HL-60 (cell line): ENCODE data around the gene MAP2K3.

Experiments
- CTCF ChIP-seq: IDR thresholded peaks from one replicate; pipeline ENCODE4 v1.5.1; 2011; ENCODE audit warnings: low read length, control low read depth, inconsistent platforms; ENCODE audit not compliant: insufficient read depth
- POLR2AphosphoS5 ChIP-seq: IDR thresholded peaks from 2 replicates; pipeline ENCODE4 v1.6.1; 2012; ENCODE audit warnings: low read depth

GRCh38 chr17:21235921-21236320, 48.6 kb upstream of the MAP2K3 start:
- TF ChIP-seq CTCF (no peak), POLR2AphosphoS5 (no peak)
